Common myeloid progenitor, CD34-positive (primary cell): Measurements from ENCODE around the gene PPP1R3E.

Experiments used
- CTCF ChIA-PET: fragments of 350-600 bp; sonication (Branson Sonifier 250); formaldehyde crosslinking; loops from one replicate; lab custom pipeline; 2021; ENCODE audit warnings: antibody characterized with exemption; lab: Charles Lee
- POLR2A ChIA-PET: fragments of 350-600 bp; sonication (Branson Sonifier 250); formaldehyde crosslinking; loops from one replicate; lab custom pipeline; 2021; ENCODE audit warnings: antibody characterized with exemption; lab: Charles Lee
- DNase-seq, 3 donors: peaks; one replicate each; pipeline versions ENCODE4 v3.0.0 to v3.0.0-alpha.2; 2013
- H3K27ac ChIP-seq, 2 experiments: 1 replicate in 1 of 2; 2 replicates in 1 of 2; pipeline ENCODE4 v1.7.0; 2013; ENCODE audit warnings: inconsistent platforms in 2 of 2, low read length in 2 of 2, mild to moderate bottlenecking in 2 of 2, low read depth in 1 of 2, moderate library complexity in 1 of 2; ENCODE audit not compliant: severe bottlenecking in 2 of 2, insufficient read depth in 1 of 2, poor library complexity in 1 of 2
- H3K27me3 ChIP-seq, 5 experiments: replicated peaks in 2 of 5; 1 replicate in 3 of 5; 2 replicates in 2 of 5; pipeline versions ENCODE4 v1.6.1 to v1.7.0; 2013; ENCODE audit warnings: low read length in 4 of 5, mild to moderate bottlenecking in 2 of 5, moderate library complexity in 2 of 5, inconsistent platforms in 1 of 5; ENCODE audit not compliant: insufficient read depth in 5 of 5, control insufficient read depth in 4 of 5
- H3K36me3 ChIP-seq, 4 experiments: 1 replicate in 2 of 4; 2 replicates in 2 of 4; pipeline versions ENCODE4 v1.6.1 to v1.7.0; 2013; ENCODE audit warnings: low read length in 3 of 4, control low read depth in 1 of 4, mild to moderate bottlenecking in 1 of 4; ENCODE audit not compliant: control insufficient read depth in 4 of 4, insufficient read depth in 4 of 4
- H3K4me1 ChIP-seq, 4 experiments: 1 replicate in 3 of 4; 2 replicates in 1 of 4; pipeline versions ENCODE4 v1.6.1 to v1.7.1; 2013; ENCODE audit warnings: low read length in 3 of 4, mild to moderate bottlenecking in 3 of 4, control low read depth in 1 of 4, inconsistent platforms in 1 of 4, moderate library complexity in 1 of 4; ENCODE audit not compliant: control insufficient read depth in 4 of 4, insufficient read depth in 4 of 4; ENCODE audit errors: control extremely low read depth in 1 of 4
- H3K4me3 ChIP-seq, 7 experiments: 1 replicate in 4 of 7; 2 replicates in 3 of 7; pipeline versions ENCODE4 v1.5.1 to v1.7.0; 2013; ENCODE audit warnings: mild to moderate bottlenecking in 7 of 7, low read length in 6 of 7, moderate library complexity in 6 of 7, inconsistent platforms in 2 of 7, low read depth in 2 of 7, control low read depth in 1 of 7; ENCODE audit not compliant: insufficient read depth in 4 of 7, control insufficient read depth in 1 of 7; ENCODE audit errors: extremely low read depth in 1 of 7
- H3K9me3 ChIP-seq, 5 experiments: 1 replicate in 4 of 5; 2 replicates in 1 of 5; pipeline versions ENCODE4 v1.6.1 to v1.7.1; 2013; ENCODE audit warnings: low read length in 4 of 5, mild to moderate bottlenecking in 2 of 5, inconsistent platforms in 1 of 5, low read depth in 1 of 5, moderate library complexity in 1 of 5; ENCODE audit not compliant: control insufficient read depth in 4 of 5, insufficient read depth in 2 of 5; ENCODE audit errors: control extremely low read depth in 1 of 5
- WGBS: methylation state at CpG from one replicate; pipeline ENCODE4 v1.1.5; 2013; ENCODE audit not compliant: insufficient coverage; 5-methylcytosine and 5-hydroxymethylcytosine counted together

PPP1R3E gene

DNA sequence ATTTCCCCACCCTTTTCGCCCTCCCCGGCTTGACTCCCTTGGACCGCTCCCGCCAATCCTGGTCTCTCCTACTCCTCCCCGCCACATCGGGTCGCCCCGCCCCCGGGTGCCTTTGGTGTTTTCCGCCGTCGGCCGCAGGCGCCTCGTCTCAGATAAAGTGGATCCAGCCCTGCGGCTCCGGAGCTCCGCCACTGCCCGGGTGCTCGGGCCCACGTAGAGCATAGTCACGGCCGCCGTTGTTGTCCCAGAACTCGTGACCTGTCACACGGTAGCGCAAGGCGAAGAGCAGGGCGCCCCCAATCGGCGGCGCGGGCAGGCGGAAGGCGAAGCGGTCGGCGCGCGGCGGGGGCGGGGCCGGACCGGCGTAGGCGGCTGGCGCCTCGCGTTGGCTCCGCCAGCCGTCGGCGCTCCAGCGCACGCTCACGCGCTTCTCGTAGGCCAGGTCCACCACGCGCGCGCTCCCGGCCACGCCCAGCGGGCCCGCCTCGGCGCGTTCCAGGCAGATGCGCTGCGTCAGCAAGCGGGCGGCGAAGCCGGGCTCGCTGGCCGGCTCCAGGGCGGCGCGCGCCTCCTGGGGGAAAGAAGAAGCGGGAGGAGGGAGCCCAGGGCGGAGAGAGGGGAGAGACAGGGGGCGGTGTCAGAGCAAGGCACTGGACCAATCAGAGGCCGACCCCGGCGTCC, 1.2 kb downstream of the PPP1R3E start:
- Histone ChIP-seq H3K4me1 (peaks cover 16 to 49% (median 37%) of the 10 kb centered on the region in 4 experiments), H3K27ac (peak overlapping the region; percentile 64 to 90), H3K9me3 (no peaks in the 10 kb centered on the region), H3K4me3 (peak overlapping the region; percentile 83 to 95 (median 91)), H3K27me3 (no peaks in the 10 kb centered on the region), H3K36me3 (peaks cover 4 to 29% (median 13%) of the 10 kb centered on the region in 4 experiments)
- WGBS, result under 1% methylated on average over 81 of the region's 87 CpGs
- CTCF ChIA-PET, result interaction anchor here (0.8 to 20.4 kb wide), 15 partner anchors 9 to 192 kb away, joined by 3 to 177 read pairs (median 5); partner anchors contain the start of genes CMTM5, HOMEZ and PABPN1
- POLR2A ChIA-PET, result interaction anchor here (0.8 to 3.7 kb wide), 9 partner anchors 12 to 78 kb away, joined by 3 to 38 read pairs (median 4); partner anchors contain the start of genes HOMEZ and PABPN1
- DNase-seq, result peak; percentile 98 to 99 (median 99)

- ChIA-PET CTCF (interaction anchor here (0.7 to 20.4 kb wide), 16 partner anchors 10 to 192 kb away, joined by 3 to 177 read pairs (median 6); partner anchors contain the start of genes CMTM5, HOMEZ and PABPN1), POLR2A (interaction anchor here (0.8 to 3.7 kb wide), 8 partner anchors 12 to 79 kb away, joined by 3 to 38 read pairs (median 4); partner anchors contain the start of genes HOMEZ and PABPN1)
- Histone ChIP-seq H3K27me3 (no peaks in the 10 kb centered on the region), H3K4me3 (peak overlapping the region; percentile 44 to 95 (median 86)), H3K27ac (peak overlapping the region; percentile 74 to 90), H3K4me1 (peaks cover 10 to 42% (median 31%) of the 10 kb centered on the region in 4 experiments), H3K9me3 (no peaks in the 10 kb centered on the region), H3K36me3 (peaks cover 4 to 29% (median 16%) of the 10 kb centered on the region in 4 experiments)
- WGBS, result 10% methylated on average over 8 of the region's 13 CpGs
- peak in 1 of 3 donors; percentile 33 for DNase-seq
Observed at GRCh38 chr14:23300687-23301223, 1.9 kb downstream of the PPP1R3E start.

GRCh38 chr14:23299986-23300686, 2.5 kb downstream of the PPP1R3E start:
- H3K9me3 ChIP-seq, result no peaks in the 10 kb centered on the region
- peaks cover 4 to 29% (median 16%) of the 10 kb centered on the region in 4 experiments for H3K36me3 ChIP-seq
- peak overlapping the region; percentile 44 to 95 (median 86) for H3K4me3 ChIP-seq
- peak overlapping the region; percentile 74 to 90 for H3K27ac ChIP-seq
- no peaks in the 10 kb centered on the region for H3K27me3 ChIP-seq
- peaks cover 10 to 39% (median 28%) of the 10 kb centered on the region in 4 experiments for H3K4me1 ChIP-seq
- ChIA-PET CTCF (interaction anchor here (0.7 to 20.4 kb wide), 15 partner anchors 10 to 191 kb away, joined by 3 to 177 read pairs (median 7); partner anchors contain the start of genes CMTM5, HOMEZ and PABPN1), POLR2A (interaction anchor here (0.8 to 3.7 kb wide), 3 partner anchors 14 to 27 kb away, joined by 3 to 38 read pairs (median 5); partner anchors contain the start of genes HOMEZ and PABPN1)
- DNase-seq, result no peak
- 48% methylated on average over 8 of the region's 10 CpGs for whole genome bisulfite sequencing

DNA sequence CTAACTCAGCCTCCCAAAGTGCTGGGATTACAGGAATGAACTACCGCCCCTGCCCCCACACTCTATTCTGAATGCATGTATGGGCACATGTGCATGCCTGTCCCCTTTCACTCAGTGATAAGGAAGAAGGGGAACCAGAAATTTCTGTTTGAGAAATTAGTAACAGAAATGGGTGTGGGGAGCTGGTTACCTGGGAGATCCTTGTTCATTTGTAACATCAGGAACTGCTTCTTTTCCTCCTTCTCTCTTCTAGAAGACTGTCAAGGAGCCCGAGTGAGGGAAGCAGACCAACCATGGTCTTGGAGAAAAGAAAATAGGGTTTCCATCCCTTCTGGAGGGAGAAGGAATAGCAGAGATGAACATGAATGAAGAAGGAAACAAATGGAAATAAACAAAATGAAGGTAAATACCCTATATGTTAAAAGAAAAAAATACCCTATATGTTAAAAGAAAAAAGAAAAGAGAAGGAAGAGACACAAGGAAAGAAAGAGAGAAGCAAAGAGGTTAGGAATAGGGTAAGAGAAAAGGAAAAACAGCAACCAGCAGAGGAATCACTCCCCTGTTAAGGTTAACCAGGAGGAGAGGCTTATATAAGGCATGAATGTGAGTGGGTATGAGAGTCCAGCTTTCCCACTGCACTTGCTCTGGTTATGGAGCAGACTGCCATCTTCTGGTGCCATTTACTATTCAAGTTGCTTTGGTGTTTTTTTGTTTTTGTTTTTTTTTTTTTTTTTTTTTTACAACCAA, 3.3 kb downstream of the PPP1R3E start:
- WGBS, result no CpG with 5 or more reads among the region's 2 CpGs

DNA sequence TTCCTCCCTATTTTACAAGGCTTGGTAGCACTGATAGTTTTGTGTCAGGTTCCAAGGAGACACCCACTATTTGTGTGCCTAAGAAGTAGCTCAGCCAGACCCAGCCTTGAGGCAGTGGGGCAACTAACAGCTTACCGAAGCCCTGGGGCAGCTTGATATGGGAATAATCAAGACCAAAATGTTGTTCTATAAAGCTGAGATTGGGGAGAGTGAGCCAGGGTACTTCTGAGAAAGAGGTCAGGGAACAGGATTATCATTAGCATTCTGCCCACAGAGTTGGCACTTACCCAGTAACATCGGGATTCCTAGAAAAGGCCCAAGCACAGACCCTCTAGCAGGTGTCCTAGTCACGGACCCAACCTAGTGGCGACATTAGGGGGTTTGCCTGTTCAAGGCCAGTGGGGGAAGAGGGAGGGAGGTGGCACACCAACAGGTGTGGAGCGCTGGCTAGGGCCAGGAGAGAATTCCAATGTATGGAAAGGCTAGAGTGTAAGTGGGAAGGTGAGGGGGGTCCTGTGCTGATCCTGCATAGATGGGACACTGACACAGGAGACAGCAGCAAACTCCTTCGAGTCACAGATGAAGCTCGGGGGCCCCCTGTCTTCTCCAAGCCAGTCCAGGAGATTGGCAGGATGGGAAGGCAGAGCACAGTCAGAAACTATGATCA, 4.9 kb downstream of the PPP1R3E start:
- no peaks in the 10 kb centered on the region for H3K9me3 ChIP-seq
- peaks cover 4 to 29% (median 16%) of the 10 kb centered on the region in 4 experiments for H3K36me3 ChIP-seq
- no peak overlapping the region for H3K27ac ChIP-seq
- H3K4me1 ChIP-seq, result peaks cover 10 to 36% (median 26%) of the 10 kb centered on the region in 4 experiments
- POLR2A ChIA-PET, result interaction anchor here (1.5 kb wide), 1 partner anchor 12 kb away, joined by 3 read pairs; the partner anchor contains the start of gene HOMEZ
- DNase-seq, result no peak
- H3K4me3 ChIP-seq, result no peak overlapping the region
- WGBS, result 96% methylated on average over 4 of the region's 7 CpGs
- peaks cover 0 to 4% (median 0%) of the 10 kb centered on the region in 5 experiments for H3K27me3 ChIP-seq
- CTCF ChIA-PET, result interaction anchor here (0.7 to 20.4 kb wide), 9 partner anchors 12 to 82 kb away, joined by 3 to 177 read pairs (median 9); partner anchors contain the start of genes HOMEZ and PABPN1

More for the DNA sequence above, 3.3 kb downstream of the PPP1R3E start:
- ChIA-PET POLR2A (interaction anchor here (3.7 kb wide), 1 partner anchor 22 kb away, joined by 38 read pairs; the partner anchor contains the start of gene PABPN1), CTCF (interaction anchor here (1.5 to 20.4 kb wide), 6 partner anchors 9 to 26 kb away, joined by 3 to 177 read pairs (median 14); partner anchors contain the start of gene PABPN1)
- Histone ChIP-seq H3K27me3 (no peaks in the 10 kb centered on the region), H3K4me1 (peaks cover 10 to 40% (median 30%) of the 10 kb centered on the region in 4 experiments), H3K27ac (peak overlapping the region in 1 of 2 experiments; percentile 6), H3K4me3 (peak overlapping the region in 1 of 7 experiments; percentile 86), H3K9me3 (no peaks in the 10 kb centered on the region), H3K36me3 (peaks cover 4 to 29% (median 16%) of the 10 kb centered on the region in 4 experiments)
- peak; percentile 78 to 82 (median 80) for DNase-seq
